Measurements from ENCODE around the gene NINJ1. TPM values are rescaled to one million over a fixed set of nuclear protein-coding genes. Genes with fewer than 3 reads are reported as not detected.
A peak's percentile ranks its signal among the peaks of the same experiment; 100 is the strongest.

NINJ1 gene
- total and polyA plus RNA-seq, 2 of the 13 experiments (the other 11 are each of a cell fraction or from before 2014, with no cell fraction given), result 81.2 to 92.1 TPM

- TF ChIP-seq, protein P1, sequence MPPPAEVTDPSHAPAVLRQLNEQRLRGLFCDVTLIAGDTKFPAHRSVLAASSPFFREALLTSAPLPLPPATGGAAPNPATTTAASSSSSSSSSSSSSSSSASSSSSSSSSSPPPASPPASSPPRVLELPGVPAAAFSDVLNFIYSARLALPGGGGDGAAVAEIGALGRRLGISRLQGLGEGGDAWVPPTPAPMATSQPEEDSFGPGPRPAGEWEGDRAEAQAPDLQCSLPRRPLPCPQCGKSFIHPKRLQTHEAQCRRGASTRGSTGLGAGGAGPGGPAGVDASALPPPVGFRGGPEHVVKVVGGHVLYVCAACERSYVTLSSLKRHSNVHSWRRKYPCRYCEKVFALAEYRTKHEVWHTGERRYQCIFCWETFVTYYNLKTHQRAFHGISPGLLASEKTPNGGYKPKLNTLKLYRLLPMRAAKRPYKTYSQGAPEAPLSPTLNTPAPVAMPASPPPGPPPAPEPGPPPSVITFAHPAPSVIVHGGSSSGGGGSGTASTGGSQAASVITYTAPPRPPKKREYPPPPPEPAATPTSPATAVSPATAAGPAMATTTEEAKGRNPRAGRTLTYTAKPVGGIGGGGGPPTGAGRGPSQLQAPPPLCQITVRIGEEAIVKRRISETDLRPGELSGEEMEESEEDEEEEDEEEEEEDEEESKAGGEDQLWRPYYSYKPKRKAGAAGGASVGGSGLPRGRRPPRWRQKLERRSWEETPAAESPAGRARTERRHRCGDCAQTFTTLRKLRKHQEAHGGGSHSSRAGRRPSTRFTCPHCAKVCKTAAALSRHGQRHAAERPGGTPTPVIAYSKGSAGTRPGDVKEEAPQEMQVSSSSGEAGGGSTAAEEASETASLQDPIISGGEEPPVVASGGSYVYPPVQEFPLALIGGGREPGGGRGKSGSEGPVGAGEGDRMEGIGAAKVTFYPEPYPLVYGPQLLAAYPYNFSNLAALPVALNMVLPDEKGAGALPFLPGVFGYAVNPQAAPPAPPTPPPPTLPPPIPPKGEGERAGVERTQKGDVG (CRISPR knock-in tag; IDR thresholded peaks at IDR 0.05; ENCODE audit: borderline replicate concordance), result no peak
- TF ChIP-seq, protein P2, sequence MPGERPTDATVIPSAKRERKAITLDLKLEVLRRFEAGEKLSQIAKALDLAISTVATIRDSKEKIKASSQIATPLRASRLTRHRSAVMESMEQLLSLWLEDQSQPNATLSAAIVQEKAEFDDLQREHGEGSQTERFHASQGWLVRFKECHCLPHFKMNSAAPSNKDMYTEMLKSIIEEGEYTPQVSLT (CRISPR knock-in tag; IDR thresholded peaks at IDR 0.05; ENCODE audit: borderline replicate concordance, low read depth), result no peak
- TF ChIP-seq NR2F1 (CRISPR knock-in tag; IDR thresholded peaks at IDR 0.05), result no peak
- TF ChIP-seq ZNF367 (CRISPR knock-in tag; IDR thresholded peaks at IDR 0.05; ENCODE audit: borderline replicate concordance), result no peak
- TF ChIP-seq GTF3A (CRISPR knock-in tag; conservative IDR thresholded peaks at IDR 0.05), result no peak
- TF ChIP-seq ZNF766 (CRISPR knock-in tag; IDR thresholded peaks at IDR 0.05; ENCODE audit: borderline replicate concordance), result no peak
- TF ChIP-seq BRCA1 (CRISPR knock-in tag; IDR thresholded peaks at IDR 0.05), result no peak
- TF ChIP-seq KDM5B (CRISPR knock-in tag; IDR thresholded peaks at IDR 0.05; ENCODE audit: borderline replicate concordance), result no peak
- TF ChIP-seq MAFF (IDR thresholded peaks at IDR 0.05; ENCODE audit: low read depth, low read length), result no peak
Measured at GRCh38 chr9:93115486-93116071, 18.5 kb downstream of the NINJ1 start (continued).

DNA sequence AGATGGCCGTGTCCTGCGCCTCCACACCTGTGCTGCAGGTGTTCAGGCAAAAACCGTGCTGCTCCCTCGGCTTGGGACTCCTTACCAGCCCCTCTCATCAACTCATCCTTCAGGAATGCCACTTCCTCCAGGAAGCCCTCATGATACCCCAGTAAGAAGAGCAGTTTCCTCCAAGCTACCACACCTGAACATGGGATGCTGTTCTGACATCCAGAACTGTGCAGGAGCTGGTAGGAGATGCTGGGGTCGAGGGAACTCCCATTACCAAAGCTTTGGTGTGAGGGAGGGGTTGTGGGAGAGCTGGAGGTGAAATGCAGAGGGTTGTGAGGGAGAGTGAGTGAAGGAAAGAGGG, 19.1 kb downstream of the NINJ1 start:
- in situ Hi-C loops (cut with HindIII; ENCODE audit: extremely low pct_ligation_motif_present, low pct_unique_long_range_greater_than_20kb), result no loop called here
- intact Hi-C loops (cut with micrococcal nuclease; ENCODE audit: unreplicated experiment), result no loop called here
- peak overlapping the region; percentile 80 for H3K27ac ChIP-seq (ENCODE audit: extremely low read length, insufficient read depth, low read length)

More for the DNA sequence above, 19.1 kb downstream of the NINJ1 start:
- Histone ChIP-seq H3K9me3 (ENCODE audit: low read length) (no peaks in the 10 kb centered on the region), H3K27me3 (ENCODE audit: control insufficient read depth in 1 of 2, insufficient read depth in 2 of 2, low read length in 2 of 2) (no peaks in the 10 kb centered on the region), H3K36me3 (replicated peaks in 1 of 2; ENCODE audit: control insufficient read depth in 1 of 2, insufficient read depth in 2 of 2, low read length in 2 of 2) (peaks cover 0 to 4% of the 10 kb centered on the region in 2 experiments; a peak in 1 of 5 replicates), H4K20me1 (ENCODE audit: insufficient read depth, low read length) (no peaks in the 10 kb centered on the region), H3K9ac (ENCODE audit: insufficient read depth, low read depth, low read length) (no peak overlapping the region), H2AFZ (ENCODE audit: low read length) (no peak overlapping the region), H3K4me3 (replicated peaks in 1 of 3; ENCODE audit: insufficient read depth in 1 of 3, low read depth in 2 of 3, low read length in 3 of 3) (no peak overlapping the region), H3K4me1 (ENCODE audit: insufficient read depth, low read length) (peaks cover 78% of the 10 kb centered on the region), H3K79me2 (ENCODE audit: insufficient read depth, low read length) (no peaks in the 10 kb centered on the region), H3K4me2 (ENCODE audit: low read depth, low read length) (no peak overlapping the region)
- CTCF ChIA-PET (ENCODE audit: low intra/inter-chr PET ratio, low total read pairs), result no interaction called here
- POLR2A ChIA-PET, result interaction anchor here (4.6 to 13.7 kb wide), 2 partner anchors 12 to 17 kb away, joined by 32 to 195 read pairs; partner anchors contain the start of gene NINJ1
- WGBS (ENCODE audit: low lambda C conversion rate), result 91% methylated on average over 5 of the region's 5 CpGs
- DNase-seq (ENCODE audit: low spot score), result no peak
- BruUV-seq (replicated peaks), result no TSS peak
- no peak for ATAC-seq
- TF ChIP-seq ZFP36 (IDR thresholded peaks at IDR 0.05; ENCODE audit: borderline replicate concordance, low read depth, low read length, partially characterized antibody) (peak; percentile 82), AGO2 (optimal IDR thresholded peaks at IDR 0.05; ENCODE audit: low read depth, low read length) (no peak)
- FAIRE-seq, result no peak
